ENCODE results near the gene IRF2BP1.

The IRF2BP1 gene

DNA sequence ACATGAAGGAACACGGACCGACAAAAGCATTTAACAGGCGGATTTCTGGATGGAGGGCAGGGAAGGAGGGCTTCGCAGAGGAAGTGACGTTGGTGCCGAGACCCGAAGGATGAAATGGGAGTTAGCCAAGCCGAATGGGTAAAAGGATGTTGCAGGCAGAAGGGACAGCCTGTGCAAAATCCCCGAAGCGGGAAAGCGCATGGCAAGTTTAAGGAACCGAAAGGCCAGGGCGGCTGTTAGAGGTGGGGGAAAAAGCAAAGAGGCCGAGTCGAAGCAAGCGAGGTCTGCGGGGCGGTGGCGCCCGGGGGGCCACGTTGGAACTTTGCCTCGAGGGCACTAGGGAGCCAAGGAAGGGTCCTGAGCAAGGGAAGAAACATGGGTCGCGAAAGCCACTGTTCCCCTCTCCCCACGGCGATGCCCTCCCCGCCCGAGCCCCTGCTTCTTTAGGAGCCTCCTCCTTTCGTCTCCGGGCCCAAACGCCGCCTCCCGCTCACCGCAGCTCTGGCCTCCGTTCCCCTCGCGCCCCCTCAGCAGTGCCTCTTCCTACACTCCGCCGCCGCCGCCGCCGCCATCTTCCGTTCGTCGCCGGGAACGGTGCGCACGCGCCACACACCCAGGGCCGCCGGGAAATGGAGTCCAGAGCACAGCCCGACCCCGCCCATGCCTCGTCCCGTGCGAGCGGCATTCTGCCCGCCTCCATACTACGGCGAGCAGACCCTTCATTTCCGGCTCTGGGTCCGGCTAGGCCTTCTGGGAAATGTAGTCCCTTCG is 23.2 kb downstream of the IRF2BP1 start, which contains the start of gene SYMPK:
Gene SYMPK, minus strand, starts transcription at position 584 of the 771 bp plus-strand sequence. CDS start 8,652 bp downstream, outside the sequence.
- TF ChIP-seq, protein P1, sequence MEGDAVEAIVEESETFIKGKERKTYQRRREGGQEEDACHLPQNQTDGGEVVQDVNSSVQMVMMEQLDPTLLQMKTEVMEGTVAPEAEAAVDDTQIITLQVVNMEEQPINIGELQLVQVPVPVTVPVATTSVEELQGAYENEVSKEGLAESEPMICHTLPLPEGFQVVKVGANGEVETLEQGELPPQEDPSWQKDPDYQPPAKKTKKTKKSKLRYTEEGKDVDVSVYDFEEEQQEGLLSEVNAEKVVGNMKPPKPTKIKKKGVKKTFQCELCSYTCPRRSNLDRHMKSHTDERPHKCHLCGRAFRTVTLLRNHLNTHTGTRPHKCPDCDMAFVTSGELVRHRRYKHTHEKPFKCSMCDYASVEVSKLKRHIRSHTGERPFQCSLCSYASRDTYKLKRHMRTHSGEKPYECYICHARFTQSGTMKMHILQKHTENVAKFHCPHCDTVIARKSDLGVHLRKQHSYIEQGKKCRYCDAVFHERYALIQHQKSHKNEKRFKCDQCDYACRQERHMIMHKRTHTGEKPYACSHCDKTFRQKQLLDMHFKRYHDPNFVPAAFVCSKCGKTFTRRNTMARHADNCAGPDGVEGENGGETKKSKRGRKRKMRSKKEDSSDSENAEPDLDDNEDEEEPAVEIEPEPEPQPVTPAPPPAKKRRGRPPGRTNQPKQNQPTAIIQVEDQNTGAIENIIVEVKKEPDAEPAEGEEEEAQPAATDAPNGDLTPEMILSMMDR (IDR thresholded peaks at IDR 0.05): no peak
- H3K4me1 Mint-ChIP-seq: peaks cover 30% of the 10 kb centered on the region
- H3K27me3 Mint-ChIP-seq (ENCODE audit: low read depth, poor library complexity): peaks cover 52% of the 10 kb centered on the region
- peak within 1 kb of the TSS; percentile 96 for H3K27ac Mint-ChIP-seq
- H3K9me3 Mint-ChIP-seq: no peaks in the 10 kb centered on the region
- peak; percentile 99 for DNase-seq
- peak within 1 kb of the TSS; percentile 97 for H3K4me3 Mint-ChIP-seq
- peaks cover 23% of the 10 kb centered on the region for H3K36me3 Mint-ChIP-seq (ENCODE audit: low read depth)

DNA sequence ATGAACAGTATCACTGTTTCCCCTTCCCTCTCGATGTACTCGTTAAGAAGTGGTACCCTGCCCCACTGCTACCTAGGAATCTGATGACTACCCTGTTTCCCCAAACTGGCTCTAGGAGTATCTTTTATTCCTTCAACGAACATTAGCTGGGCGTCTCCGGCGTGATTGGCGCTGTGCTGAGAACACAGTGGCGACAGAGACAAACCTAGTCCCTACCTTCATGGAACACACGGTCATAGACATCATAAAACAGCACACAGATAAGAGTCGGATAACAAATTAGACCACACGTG is 23.7 kb downstream of the IRF2BP1 start:
- Mint-ChIP-seq H3K27me3 (ENCODE audit: low read depth, poor library complexity) (peaks cover 47% of the 10 kb centered on the region), H3K27ac (peak overlapping the region; percentile 96), H3K9me3 (no peaks in the 10 kb centered on the region), H3K4me3 (peak overlapping the region; percentile 97), H3K36me3 (ENCODE audit: low read depth) (peaks cover 24% of the 10 kb centered on the region), H3K4me1 (peaks cover 30% of the 10 kb centered on the region)
- DNase-seq: no peak
- TF ChIP-seq, protein P1 (IDR thresholded peaks at IDR 0.05): no peak

DNA sequence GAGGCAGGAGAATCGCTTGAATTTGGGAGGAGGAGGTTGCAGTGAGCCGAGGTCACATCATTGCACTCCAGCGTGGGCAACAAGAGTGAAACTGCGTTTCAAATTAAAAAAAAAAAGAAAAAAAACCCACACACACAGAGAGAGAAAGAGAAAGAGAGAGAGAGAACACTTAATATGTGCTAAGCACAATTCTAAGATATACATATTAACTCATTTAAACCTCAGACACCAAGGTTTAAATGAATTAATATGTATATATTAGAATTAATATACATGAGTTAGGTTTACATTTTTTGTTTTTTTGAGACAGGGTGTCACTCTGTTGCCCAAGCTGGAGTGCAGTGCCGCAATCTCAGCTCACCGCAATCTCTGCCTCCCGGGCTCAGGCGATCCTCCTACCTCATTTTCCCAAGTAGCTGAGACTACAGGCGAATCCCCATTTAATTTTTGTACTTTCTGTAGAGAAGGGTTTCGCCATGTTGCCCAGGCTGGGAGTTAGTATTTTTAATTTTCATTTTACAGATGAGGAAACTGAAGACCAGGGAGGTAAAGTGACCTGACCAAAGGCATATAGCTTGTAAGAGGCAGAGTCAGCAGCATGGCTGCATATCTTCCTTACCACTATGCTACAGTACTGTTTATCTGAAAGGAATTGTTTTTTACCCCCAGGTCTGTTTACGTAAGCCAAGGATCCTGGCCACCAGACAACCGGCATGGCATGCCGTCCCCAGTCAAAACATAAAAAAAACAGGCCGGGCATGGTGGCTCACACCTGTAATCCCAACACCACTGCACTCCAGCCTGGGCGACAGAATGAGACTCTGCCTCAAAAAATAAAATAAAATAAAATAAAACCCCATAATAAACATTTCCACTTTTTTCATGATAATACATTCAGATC is 25.3 kb downstream of the IRF2BP1 start:
- Mint-ChIP-seq H3K27ac (no peak overlapping the region), H3K36me3 (ENCODE audit: low read depth) (peaks cover 30% of the 10 kb centered on the region), H3K9me3 (no peaks in the 10 kb centered on the region), H3K4me3 (peak overlapping the region; percentile 97), H3K4me1 (peaks cover 30% of the 10 kb centered on the region), H3K27me3 (ENCODE audit: low read depth, poor library complexity) (peaks cover 30% of the 10 kb centered on the region)
- no peak for DNase-seq
- TF ChIP-seq, protein P1 (IDR thresholded peaks at IDR 0.05): no peak

DNA sequence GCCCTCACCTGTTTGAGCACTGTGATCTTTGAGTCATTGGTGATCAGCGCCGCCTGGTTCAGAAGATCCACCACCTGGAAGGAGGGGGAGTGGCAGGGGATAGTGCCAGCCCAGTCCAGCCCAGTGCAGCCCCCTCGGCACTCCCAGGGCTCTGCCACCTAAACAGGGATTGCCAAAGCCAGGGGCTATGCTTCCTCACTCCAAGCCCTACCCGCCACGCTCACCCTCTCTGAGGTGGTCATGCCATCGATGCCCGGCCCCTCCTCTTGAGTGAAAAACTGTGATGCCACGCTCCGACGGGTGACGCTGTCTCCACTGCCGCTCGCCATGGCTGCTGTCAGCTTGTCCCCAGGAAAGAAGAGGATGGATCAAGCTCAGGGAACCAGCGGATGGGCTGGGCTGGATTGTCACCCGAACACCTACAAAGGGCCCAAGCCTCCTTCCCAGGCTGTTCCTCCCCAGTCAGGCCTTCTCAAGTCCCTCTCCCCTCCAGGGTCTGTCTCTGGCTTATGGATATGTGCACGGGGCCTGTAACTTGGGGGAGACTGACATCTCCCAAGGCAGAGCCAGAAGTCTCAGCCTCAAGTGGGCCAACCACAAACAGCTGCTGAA is 31.7 kb downstream of the IRF2BP1 start:
- TF ChIP-seq, protein P1 (IDR thresholded peaks at IDR 0.05): no peak
- no peak overlapping the region for H3K4me3 Mint-ChIP-seq
- H3K36me3 Mint-ChIP-seq (ENCODE audit: low read depth): peaks cover 68% of the 10 kb centered on the region
- peaks cover 4% of the 10 kb centered on the region for H3K27me3 Mint-ChIP-seq (ENCODE audit: low read depth, poor library complexity)
- DNase-seq: no peak
- H3K4me1 Mint-ChIP-seq: no peaks in the 10 kb centered on the region
- no peak overlapping the region for H3K27ac Mint-ChIP-seq
- H3K9me3 Mint-ChIP-seq: no peaks in the 10 kb centered on the region

DNA sequence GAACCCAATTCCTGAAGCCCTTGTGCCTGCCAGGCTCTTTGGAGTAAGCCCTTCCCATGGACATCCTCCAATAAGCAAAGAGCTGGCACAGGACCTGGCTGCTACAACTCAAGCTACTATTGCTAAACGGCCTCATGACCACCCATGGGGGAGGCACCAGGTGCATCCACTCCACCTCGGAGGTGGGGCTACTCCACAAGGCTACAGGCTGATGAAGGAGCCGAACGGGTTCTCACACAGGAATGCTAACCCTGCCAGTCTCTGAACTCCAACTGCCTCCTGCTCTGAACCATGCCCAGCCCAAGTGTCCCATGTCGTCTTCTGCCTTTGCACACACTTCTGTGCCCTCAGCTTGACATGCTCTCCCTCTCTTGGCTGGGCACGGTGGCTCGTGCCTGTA is 33.0 kb downstream of the IRF2BP1 start:
- Mint-ChIP-seq H3K27me3 (ENCODE audit: low read depth, poor library complexity) (peaks cover under 1% of the 10 kb centered on the region), H3K4me3 (no peak overlapping the region), H3K9me3 (no peaks in the 10 kb centered on the region), H3K36me3 (ENCODE audit: low read depth) (peaks cover 64% of the 10 kb centered on the region), H3K27ac (no peak overlapping the region), H3K4me1 (peaks cover 7% of the 10 kb centered on the region)
- no peak for DNase-seq
- TF ChIP-seq, protein P1 (IDR thresholded peaks at IDR 0.05): no peak

Measured in nephron progenitor cell (in vitro differentiated cells).